ENCODE measurements around the gene HOATZ.

- TF ChIP-seq CTCF (conservative IDR thresholded peaks at IDR 0.05; ENCODE audit: low read length) (no peak), EZH2phosphoT487 (IDR thresholded peaks at IDR 0.05; ENCODE audit: borderline replicate concordance, low read depth, low read length) (no peak)
These were observed 47.3 kb downstream of the HOATZ start for GRCh38 chr11:111561791-111562325.

Data from OCI-LY7 (cell line).